Neuron (in vitro differentiated cells): ENCODE measurements around the gene LBX2.

Source experiments
- H2AFZ ChIP-seq: one replicate; pipeline ENCODE4 v1.6.1; 2013; ENCODE audit warnings: low read depth, mild to moderate bottlenecking, inconsistent platforms, low read length, moderate library complexity
- H3K27me3 ChIP-seq: one replicate; pipeline ENCODE4 v1.6.1; 2013; ENCODE audit warnings: low read length; ENCODE audit not compliant: insufficient read depth
- H3K36me3 ChIP-seq: one replicate; pipeline ENCODE4 v1.6.1; 2013; ENCODE audit warnings: low read length; ENCODE audit not compliant: insufficient read depth
- H3K4me1 ChIP-seq: one replicate; pipeline ENCODE4 v1.6.1; 2013; ENCODE audit warnings: low read length; ENCODE audit not compliant: insufficient read depth
- H3K4me3 ChIP-seq: 2 replicates; pipeline ENCODE4 v1.5.1; 2013; ENCODE audit warnings: mild to moderate bottlenecking, low read length, moderate library complexity
- H3K9me3 ChIP-seq: one replicate; pipeline ENCODE4 v1.6.1; 2013; ENCODE audit warnings: low read length

Gene LBX2

GRCh38 chr2:74504591-74504990 is 5.2 kb upstream of the LBX2 start:
- Histone ChIP-seq H3K27me3 (peaks cover 50% of the 10 kb centered on the region), H3K4me3 (no peak overlapping the region), H3K36me3 (peaks cover 13% of the 10 kb centered on the region), H3K9me3 (peaks cover 2% of the 10 kb centered on the region), H2AFZ (no peak overlapping the region), H3K4me1 (peaks cover 13% of the 10 kb centered on the region)

- Histone ChIP-seq H3K4me3 (no peak overlapping the region), H3K9me3 (peaks cover 2% of the 10 kb centered on the region), H2AFZ (no peak overlapping the region), H3K27me3 (peaks cover 57% of the 10 kb centered on the region), H3K36me3 (peaks cover 13% of the 10 kb centered on the region), H3K4me1 (peaks cover 21% of the 10 kb centered on the region)
Measured at GRCh38 chr2:74503506-74504475, 4.4 kb upstream of the LBX2 start.

- H3K4me1 ChIP-seq: peaks cover 30% of the 10 kb centered on the region
- no peak overlapping the region for H3K4me3 ChIP-seq
- no peak overlapping the region for H2AFZ ChIP-seq
- H3K27me3 ChIP-seq: peaks cover 65% of the 10 kb centered on the region
- H3K36me3 ChIP-seq: peaks cover 13% of the 10 kb centered on the region
- H3K9me3 ChIP-seq: peaks cover 2% of the 10 kb centered on the region
Measured at GRCh38 chr2:74502720-74503505, 3.5 kb upstream of the LBX2 start.

GRCh38 chr2:74502147-74502719 is 2.8 kb upstream of the LBX2 start:
- peaks cover 13% of the 10 kb centered on the region for H3K36me3 ChIP-seq
- H3K27me3 ChIP-seq: peaks cover 72% of the 10 kb centered on the region
- H3K4me1 ChIP-seq: peaks cover 34% of the 10 kb centered on the region
- H3K4me3 ChIP-seq: no peak overlapping the region
- H3K9me3 ChIP-seq: peaks cover 2% of the 10 kb centered on the region
- no peak overlapping the region for H2AFZ ChIP-seq

- peaks cover 13% of the 10 kb centered on the region for H3K36me3 ChIP-seq
- peaks cover 79% of the 10 kb centered on the region for H3K27me3 ChIP-seq
- no peak overlapping the region for H3K4me3 ChIP-seq
- H2AFZ ChIP-seq: no peak overlapping the region
- H3K4me1 ChIP-seq: peaks cover 30% of the 10 kb centered on the region
- peaks cover 2% of the 10 kb centered on the region for H3K9me3 ChIP-seq
Measured at GRCh38 chr2:74501335-74502071, 2.1 kb upstream of the LBX2 start.

GRCh38 chr2:74500578-74500946 is 1.2 kb upstream of the LBX2 start:
- peaks cover 24% of the 10 kb centered on the region for H3K4me1 ChIP-seq
- peaks cover 84% of the 10 kb centered on the region for H3K27me3 ChIP-seq

GRCh38 chr2:74499940-74500577 is 656 bp upstream of the LBX2 start:
- Histone ChIP-seq H3K27me3 (peaks cover 84% of the 10 kb centered on the region), H3K4me1 (peaks cover 24% of the 10 kb centered on the region)

More at GRCh38 chr2:74500578-74500946, 1.2 kb upstream of the LBX2 start:
- Histone ChIP-seq H3K36me3 (peaks cover 9% of the 10 kb centered on the region), H3K4me3 (no peak overlapping the region), H3K9me3 (peaks cover 2% of the 10 kb centered on the region), H2AFZ (no peak overlapping the region)

GRCh38 chr2:74498500-74499266 is 720 bp downstream of the LBX2 start:
- peaks cover 2% of the 10 kb centered on the region for H3K9me3 ChIP-seq
- peaks cover 9% of the 10 kb centered on the region for H3K36me3 ChIP-seq
- H2AFZ ChIP-seq: peak overlapping the region; percentile 64
- peaks cover 76% of the 10 kb centered on the region for H3K27me3 ChIP-seq
- peaks cover 24% of the 10 kb centered on the region for H3K4me1 ChIP-seq
- peak overlapping the region; percentile 36 for H3K4me3 ChIP-seq

More at GRCh38 chr2:74499940-74500577, 656 bp upstream of the LBX2 start:
- Histone ChIP-seq H2AFZ (peak overlapping the region; percentile 64), H3K9me3 (peaks cover 2% of the 10 kb centered on the region), H3K36me3 (peaks cover 4% of the 10 kb centered on the region), H3K4me3 (peak overlapping the region; percentile 36)

- H3K27me3 ChIP-seq: peaks cover 69% of the 10 kb centered on the region
- H2AFZ ChIP-seq: no peak overlapping the region
- H3K36me3 ChIP-seq: peaks cover 16% of the 10 kb centered on the region
- H3K4me3 ChIP-seq: peak overlapping the region; percentile 36
- peaks cover 24% of the 10 kb centered on the region for H3K4me1 ChIP-seq
- H3K9me3 ChIP-seq: peaks cover 2% of the 10 kb centered on the region
Measured at GRCh38 chr2:74497777-74498499, 1.5 kb downstream of the LBX2 start.

- H3K4me3 ChIP-seq: no peak overlapping the region
- H3K27me3 ChIP-seq: peaks cover 61% of the 10 kb centered on the region
- no peak overlapping the region for H2AFZ ChIP-seq
- H3K36me3 ChIP-seq: peaks cover 24% of the 10 kb centered on the region
- no peaks in the 10 kb centered on the region for H3K9me3 ChIP-seq
- peaks cover 24% of the 10 kb centered on the region for H3K4me1 ChIP-seq
Measured at GRCh38 chr2:74496997-74497776, 2.2 kb downstream of the LBX2 start.
